ENCODE data around the gene TSPYL4. TPM values are rescaled to one million over a fixed set of nuclear protein-coding genes. Genes with fewer than 3 reads are reported as not detected.

TSPYL4 gene
- total RNA-seq, 2 experiments from 2014 or later, result 14.8 to 16.2 TPM

GRCh38 chr6:116289876-116290275 lies 36.0 kb upstream of the TSPYL4 start:
- POLR2A ChIA-PET, result interaction anchor here (0.6 to 1.3 kb wide), 4 partner anchors 9 to 1523 kb away, joined by 3 to 4 read pairs (median 4); no protein-coding TSS in a partner anchor
- H3K27ac ChIP-seq (ENCODE audit: low read depth, low read length, poor library complexity, severe bottlenecking), result no peak overlapping the region
- H3K79me2 ChIP-seq (ENCODE audit: insufficient read depth, low read depth, low read length), result no peaks in the 10 kb centered on the region
- H3K4me2 ChIP-seq (ENCODE audit: low read length), result no peak overlapping the region
- H3K9me2 ChIP-seq (ENCODE audit: insufficient read depth, low read length), result no peaks in the 10 kb centered on the region
- no peaks in the 10 kb centered on the region for H3K9me3 ChIP-seq (ENCODE audit: low read length)
- H3K36me3 ChIP-seq (ENCODE audit: insufficient read depth, low read length), result no peaks in the 10 kb centered on the region
- intact Hi-C loops (cut with micrococcal nuclease; ENCODE audit: unreplicated experiment), result no loop called here
- BruUV-seq (replicated peaks), result no TSS peak
- CTCF ChIA-PET (ENCODE audit: unreplicated experiment), result interaction anchor here (1.4 kb wide), 1 partner anchor 25 kb away, joined by 3 read pairs; no protein-coding TSS in a partner anchor
- H4K20me1 ChIP-seq (ENCODE audit: insufficient read depth, low read length), result no peaks in the 10 kb centered on the region; the same call in 1 of the 2 replicates
- DNase-seq (ENCODE audit: low spot score), result no peak
- no peak overlapping the region for H2AFZ ChIP-seq (ENCODE audit: low read length)
- no peaks in the 10 kb centered on the region for H3K4me1 ChIP-seq (ENCODE audit: insufficient read depth, low read length, poor library complexity, severe bottlenecking)
- TF ChIP-seq EZH2phosphoT487 (IDR thresholded peaks at IDR 0.05; ENCODE audit: borderline replicate concordance, low read depth, low read length), result no peak
- TF ChIP-seq CTCF (conservative IDR thresholded peaks at IDR 0.05; ENCODE audit: low read length), result no peak
- H3K4me3 ChIP-seq (ENCODE audit: low read depth, low read length, poor library complexity, severe bottlenecking), result no peak overlapping the region

GRCh38 chr6:116287689-116288282 lies 33.9 kb upstream of the TSPYL4 start:
- ChIA-PET POLR2A (interaction anchor here (0.6 to 2.0 kb wide), 7 partner anchors 34 to 282 kb away, joined by 3 to 7 read pairs (median 4); partner anchors contain the start of gene TSPYL4), CTCF (ENCODE audit: unreplicated experiment) (interaction anchor here (0.6 to 1.1 kb wide), 2 partner anchors 246 to 284 kb away, joined by 3 read pairs; partner anchors contain the start of gene RWDD1)

More at GRCh38 chr6:116287689-116288282, 33.9 kb upstream of the TSPYL4 start:
- H4K20me1 ChIP-seq (ENCODE audit: insufficient read depth, low read length), result no peaks in the 10 kb centered on the region; the same call in 1 of the 2 replicates
- no peak overlapping the region for H2AFZ ChIP-seq (ENCODE audit: low read length)
- H3K36me3 ChIP-seq (ENCODE audit: insufficient read depth, low read length), result no peaks in the 10 kb centered on the region
- no peaks in the 10 kb centered on the region for H3K9me3 ChIP-seq (ENCODE audit: low read length)
- no peak overlapping the region for H3K4me3 ChIP-seq (ENCODE audit: low read depth, low read length, poor library complexity, severe bottlenecking)
- no peak overlapping the region for H3K4me2 ChIP-seq (ENCODE audit: low read length)
- H3K27ac ChIP-seq (ENCODE audit: low read depth, low read length, poor library complexity, severe bottlenecking), result no peak overlapping the region
- H3K4me1 ChIP-seq (ENCODE audit: insufficient read depth, low read length, poor library complexity, severe bottlenecking), result peaks cover 5% of the 10 kb centered on the region
- no TSS peak for BruUV-seq (replicated peaks)
- H3K79me2 ChIP-seq (ENCODE audit: insufficient read depth, low read depth, low read length), result no peaks in the 10 kb centered on the region
- intact Hi-C loops (cut with micrococcal nuclease; ENCODE audit: unreplicated experiment), result loop anchor here (1.0 kb wide), 2 partner anchors 245 to 274 kb away; no protein-coding TSS in a partner anchor
- TF ChIP-seq CTCF (conservative IDR thresholded peaks at IDR 0.05; ENCODE audit: low read length) (peak; percentile 92), EZH2phosphoT487 (IDR thresholded peaks at IDR 0.05; ENCODE audit: borderline replicate concordance, low read depth, low read length) (no peak)
- DNase-seq (ENCODE audit: low spot score), result peak; percentile 65
- H3K9me2 ChIP-seq (ENCODE audit: insufficient read depth, low read length), result no peaks in the 10 kb centered on the region
